GM18867 (cell line): ENCODE results near the gene LLGL2.
"Not testable (repeated sequence)": the region's sequence is repeated elsewhere in the genome, so short reads cannot be mapped to it uniquely, and the experiment has no call there.

ENCODE experiments used
- ATAC-seq: cut with Tn5 transposase; IDR thresholded peaks from one replicate; pipeline ENCODE4 v1.9.1; 2021; ENCODE audit warnings: mild to moderate bottlenecking, moderate library complexity; ENCODE audit not compliant: unreplicated experiment

The LLGL2 gene

GRCh38 chr17:75589919-75590303 is 64.4 kb downstream of the LLGL2 start:
- ATAC-seq = no peak

DNA sequence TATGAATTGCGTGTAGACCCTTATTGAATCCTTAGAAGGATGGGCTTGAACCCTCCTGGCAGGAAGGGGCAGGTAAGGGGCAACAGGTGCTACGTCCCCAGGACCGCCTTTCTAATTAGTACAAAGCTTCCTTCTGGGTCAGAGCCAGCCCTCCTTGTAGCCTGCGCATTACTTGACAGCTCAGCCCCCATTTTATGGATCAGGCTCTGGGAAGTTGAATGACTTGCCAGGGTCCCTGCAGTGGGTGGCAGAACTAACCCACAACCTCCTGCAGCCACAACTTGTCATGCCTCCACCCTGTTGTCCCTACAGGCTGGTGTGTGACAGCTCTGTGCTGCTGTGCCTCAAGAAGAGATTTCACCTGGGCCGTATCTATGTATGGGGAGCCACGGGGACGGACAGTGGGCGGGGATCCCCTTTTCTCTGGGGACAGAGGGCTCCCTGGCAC is 64.8 kb downstream of the LLGL2 start:
- no peak for ATAC-seq

DNA sequence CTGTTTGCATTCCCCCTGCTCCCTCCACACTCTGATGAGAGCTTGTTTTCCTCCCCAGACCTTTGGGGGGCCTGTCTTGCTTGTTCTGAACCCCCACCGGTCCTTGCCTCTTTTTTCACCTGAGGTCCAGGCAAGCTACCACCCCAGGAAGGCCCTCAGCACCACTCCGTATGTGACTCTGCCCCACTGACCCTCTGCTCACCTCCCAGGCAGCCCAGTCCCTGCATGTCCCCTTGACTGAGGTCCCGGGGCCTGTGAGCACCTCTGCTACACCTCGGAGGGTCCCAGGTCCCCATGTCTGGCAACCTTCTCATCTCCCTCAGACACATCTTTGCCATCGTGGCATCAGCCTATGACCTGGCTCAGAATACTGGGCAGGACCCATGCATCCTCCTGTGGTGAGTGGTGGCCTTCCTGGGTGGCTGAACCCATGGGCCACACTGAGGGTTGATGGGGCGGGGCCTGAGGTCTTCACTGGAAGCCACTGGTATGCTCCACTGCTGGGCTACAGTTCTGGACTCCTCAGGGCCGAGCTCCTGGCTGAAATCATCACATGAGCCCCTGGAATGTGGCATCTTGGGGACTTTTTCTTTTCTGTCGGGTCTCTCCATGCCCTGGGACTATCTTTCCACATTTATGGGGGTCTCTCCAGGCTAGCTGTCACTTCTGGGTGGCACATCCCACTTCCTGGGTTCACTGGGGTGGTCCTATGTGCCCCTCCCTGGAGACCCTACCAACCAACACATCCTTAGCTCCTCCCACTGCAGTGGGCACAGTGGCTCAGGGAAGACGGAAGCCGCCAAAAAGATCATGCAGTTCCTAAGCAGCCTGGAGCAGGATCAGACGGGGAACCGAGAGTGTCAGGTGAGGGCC is 65.6 kb downstream of the LLGL2 start:
- ATAC-seq = no peak

GRCh38 chr17:75591722-75592302 is 66.3 kb downstream of the LLGL2 start:
- ATAC-seq = no peak

GRCh38 chr17:75592348-75593020 is 67.0 kb downstream of the LLGL2 start:
- no peak for ATAC-seq

- not testable (repeated sequence) for ATAC-seq
These were observed 67.9 kb downstream of the LLGL2 start for GRCh38 chr17:75593430-75593829.

DNA sequence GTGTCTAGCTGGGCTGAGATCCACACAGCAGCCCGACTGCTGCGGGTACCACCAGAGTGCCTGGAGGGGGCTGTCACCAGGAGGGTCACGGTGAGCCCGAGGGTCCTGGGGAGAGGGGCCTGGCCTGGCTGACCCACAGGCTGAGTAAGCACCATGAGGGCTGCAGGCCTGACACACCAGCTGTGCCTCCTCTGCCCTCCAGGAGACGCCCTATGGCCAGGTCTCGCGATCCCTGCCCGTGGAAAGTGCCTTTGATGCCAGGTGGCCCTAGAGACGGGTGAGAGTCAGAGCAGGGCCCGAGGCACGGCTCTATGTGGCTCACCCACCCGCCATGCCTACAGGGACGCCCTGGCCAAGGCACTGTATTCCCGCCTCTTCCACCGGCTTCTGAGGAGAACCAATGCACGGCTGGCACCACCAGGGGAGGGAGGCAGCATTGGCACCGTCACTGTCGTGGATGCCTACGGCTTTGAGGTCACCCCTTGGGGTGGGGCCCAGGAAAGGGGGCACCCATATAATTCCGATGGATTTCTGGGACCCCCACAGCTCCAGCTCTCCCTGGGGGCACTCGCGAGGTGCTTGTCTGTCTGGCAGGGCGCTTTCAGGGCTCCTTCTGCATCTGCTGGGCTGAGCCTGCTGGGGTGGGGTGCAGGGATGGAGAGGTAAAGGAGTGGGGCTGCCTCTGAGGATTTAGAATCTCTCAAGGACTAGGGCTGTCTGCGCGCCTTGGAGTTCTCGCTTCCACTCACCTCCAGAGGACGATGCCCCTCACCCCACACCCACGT is 69.2 kb downstream of the LLGL2 start:
- ATAC-seq = no peak

- ATAC-seq = no peak
These were observed 69.9 kb downstream of the LLGL2 start for GRCh38 chr17:75595284-75595919.

DNA sequence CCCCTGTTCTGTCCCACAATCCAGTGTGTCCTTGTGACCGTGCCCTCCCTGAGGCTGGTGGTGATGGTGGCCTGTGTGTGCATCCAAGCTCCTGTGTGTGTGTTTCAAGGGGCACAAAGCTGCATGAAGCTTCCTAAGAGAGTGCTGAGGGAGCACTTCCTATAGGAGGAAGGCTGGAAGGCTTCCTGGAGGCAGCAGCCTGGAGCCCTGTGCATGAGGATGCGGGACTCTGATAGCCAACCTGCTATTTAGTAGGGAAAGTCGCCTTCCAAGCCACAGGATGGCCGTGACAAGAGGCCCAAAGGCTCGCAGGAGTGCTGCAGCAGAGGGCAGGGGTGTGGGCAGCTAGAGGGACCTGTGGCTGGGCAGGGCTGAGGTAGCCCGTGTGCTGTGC is 70.4 kb downstream of the LLGL2 start:
- no peak for ATAC-seq

DNA sequence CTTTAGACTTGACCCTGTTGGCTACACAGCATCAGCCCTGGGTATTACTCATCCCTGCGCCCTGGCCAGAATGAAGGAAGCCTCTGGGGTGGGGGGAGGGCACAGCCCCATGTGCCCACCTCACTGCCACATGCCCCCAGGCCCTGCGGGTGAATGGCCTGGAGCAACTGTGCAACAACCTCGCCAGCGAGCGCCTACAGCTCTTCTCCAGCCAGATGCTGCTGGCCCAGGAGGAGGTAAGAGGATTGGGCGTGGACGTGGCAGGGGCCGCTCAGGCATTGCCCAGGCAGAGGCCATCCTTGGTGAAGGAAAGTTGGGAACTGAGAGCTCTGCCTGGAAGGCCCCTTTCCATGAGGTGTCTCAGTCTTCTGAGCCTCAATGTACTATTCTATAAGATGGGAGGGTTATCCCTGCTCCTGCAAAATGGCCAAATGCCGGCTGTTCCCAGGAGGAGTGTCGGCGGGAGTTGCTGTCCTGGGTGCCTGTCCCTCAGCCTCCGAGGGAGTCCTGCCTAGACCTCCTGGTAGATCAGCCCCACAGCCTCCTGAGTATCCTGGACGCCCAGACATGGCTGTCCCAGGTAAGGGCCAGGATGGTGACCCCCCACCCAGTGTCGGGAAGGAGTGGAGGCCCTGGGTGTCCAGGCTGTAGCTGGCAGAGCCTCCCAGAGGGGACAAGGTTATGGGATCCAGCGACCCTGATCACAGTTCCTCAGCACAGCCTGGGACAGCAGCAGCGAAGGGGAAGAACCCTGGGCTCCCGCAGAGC is 71.0 kb downstream of the LLGL2 start:
- ATAC-seq = no peak

GRCh38 chr17:75601057-75601987 is 75.8 kb downstream of the LLGL2 start:
- ATAC-seq = no peak

- no peak for ATAC-seq
These were observed 77.1 kb downstream of the LLGL2 start for GRCh38 chr17:75602644-75603043.

- ATAC-seq = no peak
These were observed 77.6 kb downstream of the LLGL2 start for GRCh38 chr17:75603123-75603522.

DNA sequence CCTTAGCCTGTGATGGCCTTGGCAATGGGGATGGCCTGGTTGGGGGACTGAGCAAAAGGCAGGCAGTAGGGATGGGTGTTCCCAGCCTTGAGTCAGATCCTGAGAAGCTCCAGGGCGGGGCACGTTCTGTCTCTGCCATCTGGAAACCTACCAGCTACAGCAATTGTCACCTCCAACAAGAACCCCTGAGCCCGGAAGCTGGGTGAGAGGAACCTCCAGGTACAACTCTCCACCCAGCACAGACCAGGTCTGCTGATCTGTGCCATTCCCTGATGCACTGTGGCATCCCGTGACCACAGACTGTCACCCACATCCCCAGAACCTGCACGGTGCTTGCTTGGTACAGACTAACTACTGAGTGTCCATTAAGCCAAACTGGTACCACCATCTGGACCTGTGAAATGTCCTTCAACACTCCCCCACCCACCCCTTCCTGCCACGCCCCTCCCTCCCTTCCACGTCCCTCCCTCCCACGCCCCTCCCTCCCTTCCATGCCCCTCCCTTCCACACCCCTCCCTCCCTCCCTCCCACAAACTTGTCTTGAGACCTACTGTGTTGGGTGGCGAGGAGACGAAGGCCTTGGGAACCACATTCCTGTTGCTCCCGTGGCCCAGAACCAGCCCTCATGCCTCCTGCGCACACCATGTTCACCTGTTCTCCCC is 78.7 kb downstream of the LLGL2 start:
- no peak for ATAC-seq

DNA sequence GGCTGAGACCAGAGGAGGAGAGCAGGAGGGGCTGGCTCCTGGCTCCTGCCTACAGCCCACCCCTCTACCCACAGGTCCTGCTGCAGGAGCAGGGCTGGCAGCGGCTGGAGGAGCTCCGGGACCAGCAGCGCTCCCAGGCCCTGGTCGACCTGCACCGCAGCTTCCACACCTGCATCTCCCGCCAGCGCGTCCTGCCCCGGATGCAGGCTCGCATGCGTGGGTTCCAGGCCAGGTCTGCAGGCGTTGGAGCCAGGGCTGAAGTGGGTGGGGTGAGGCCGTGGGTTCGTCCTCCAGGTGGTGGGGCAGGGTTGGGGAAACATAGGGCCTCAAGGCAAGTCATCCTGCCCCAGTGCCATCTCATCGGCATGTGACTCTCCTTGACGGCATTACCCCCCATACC is 80.3 kb downstream of the LLGL2 start:
- ATAC-seq = no peak

GRCh38 chr17:75607086-75607485 is 81.6 kb downstream of the LLGL2 start:
- ATAC-seq = no peak

DNA sequence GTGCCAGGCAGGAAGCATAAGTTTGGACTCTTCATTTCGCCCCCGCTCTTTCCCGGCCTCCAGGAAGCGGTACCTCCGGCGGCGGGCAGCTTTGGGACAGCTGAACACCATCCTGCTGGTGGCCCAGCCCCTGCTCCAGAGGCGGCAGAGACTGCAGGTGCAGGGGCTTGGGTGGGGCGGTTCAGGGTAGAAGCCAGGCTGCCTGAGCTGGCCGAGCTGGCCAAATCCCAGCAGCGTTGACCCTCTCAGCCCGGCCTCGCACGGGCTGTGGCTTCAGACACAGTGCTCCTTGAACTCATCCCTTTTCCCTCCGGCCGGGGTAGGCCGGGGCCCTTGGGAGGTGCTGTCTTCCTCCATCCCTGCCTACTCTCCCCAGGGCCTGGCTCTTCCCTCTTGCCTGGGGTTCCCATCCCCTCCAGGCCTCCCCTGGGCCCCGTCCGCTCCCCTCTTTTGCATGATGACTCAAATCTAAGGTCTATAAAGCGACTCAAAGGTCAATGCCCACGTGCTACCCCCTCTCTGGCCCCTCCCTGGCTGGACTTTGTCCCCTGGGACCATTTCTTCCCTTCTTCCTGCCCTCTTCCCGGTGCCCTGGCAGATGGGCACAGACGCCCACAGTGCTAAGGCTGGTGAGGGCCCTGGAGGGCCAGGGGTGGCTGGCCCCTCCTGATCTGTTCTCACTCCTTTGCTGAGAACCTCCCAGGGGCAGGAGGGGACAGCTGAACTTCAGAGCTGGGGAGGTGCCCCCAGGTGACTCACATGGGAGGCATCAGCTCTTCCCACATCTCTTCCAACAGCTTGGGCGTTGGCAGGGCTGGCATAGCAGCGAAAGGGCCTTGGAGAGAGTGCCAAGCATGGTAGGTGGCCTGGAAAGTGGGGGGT is 84.8 kb downstream of the LLGL2 start:
- ATAC-seq = no peak
